CD14-positive monocyte (primary cell): Measurements from ENCODE around the gene RBMS3. TPM values are rescaled to one million over a fixed set of nuclear protein-coding genes. Genes with fewer than 3 reads are reported as not detected.

Experiments used
- DNase-seq, 3 donors: peaks; one replicate each; pipeline ENCODE4 v3.0.0-alpha.2; 2011 to 2022
- H2AFZ ChIP-seq: 2 replicates; pipeline ENCODE4 v1.6.0; 2012; ENCODE audit warnings: mild to moderate bottlenecking, low read depth, low read length, inconsistent platforms; ENCODE audit not compliant: insufficient read depth, poor library complexity, severe bottlenecking
- H3K27ac ChIP-seq, 2 donors: 1 replicate in 1 of 2; 2 replicates in 1 of 2; pipeline ENCODE4 v1.5.1; 2012 to 2013; ENCODE audit warnings: low read length in 2 of 2, control low read depth in 1 of 2, inconsistent platforms in 1 of 2, low read depth in 1 of 2, mild to moderate bottlenecking in 1 of 2
- H3K27me3 ChIP-seq, 2 donors: one replicate each; pipeline versions ENCODE4 v1.6.0 to v1.6.1; 2011 to 2013; ENCODE audit warnings: low read length in 2 of 2; ENCODE audit not compliant: control insufficient read depth in 2 of 2, insufficient read depth in 2 of 2
- H3K36me3 ChIP-seq, 2 donors: replicated peaks in 1 of 2; 1 replicate in 1 of 2; 2 replicates in 1 of 2; pipeline versions ENCODE4 v1.5.1 to v1.6.1; 2012 to 2013; ENCODE audit warnings: low read length in 2 of 2, control low read depth in 1 of 2, inconsistent platforms in 1 of 2, mild to moderate bottlenecking in 1 of 2; ENCODE audit not compliant: insufficient read depth in 2 of 2, control insufficient read depth in 1 of 2
- H3K4me1 ChIP-seq, 2 donors: 1 replicate in 1 of 2; 2 replicates in 1 of 2; pipeline versions ENCODE4 v1.5.1 to v1.6.1; 2012 to 2013; ENCODE audit warnings: low read length in 2 of 2, control low read depth in 1 of 2, inconsistent platforms in 1 of 2, mild to moderate bottlenecking in 1 of 2, moderate library complexity in 1 of 2; ENCODE audit not compliant: insufficient read depth in 2 of 2, control insufficient read depth in 1 of 2
- H3K4me2 ChIP-seq: replicated peaks from 2 replicates; pipeline ENCODE3; 2012; ENCODE audit warnings: low read length, moderate library complexity, mild to moderate bottlenecking; ENCODE audit not compliant: poor library complexity, severe bottlenecking; ENCODE audit errors: extremely low read depth
- H3K4me3 ChIP-seq, 3 experiments: fragments of 200-600 bp in 1 of 3; sonication (generic) in 1 of 3; replicated peaks in 1 of 3; 1 replicate in 2 of 3; 2 replicates in 1 of 3; pipeline ENCODE4 v1.5.1; 2011 to 2013; ENCODE audit warnings: low read length in 3 of 3, mild to moderate bottlenecking in 3 of 3, control low read depth in 2 of 3, low read depth in 2 of 3, inconsistent platforms in 1 of 3, moderate library complexity in 1 of 3
- H3K79me2 ChIP-seq: 2 replicates; pipeline ENCODE4 v1.6.0; 2012; ENCODE audit warnings: mild to moderate bottlenecking, control low read depth, inconsistent platforms, low read length, moderate library complexity; ENCODE audit not compliant: insufficient read depth
- H3K9ac ChIP-seq: 2 replicates; pipeline ENCODE4 v1.6.0; 2017; ENCODE audit warnings: low read length, mild to moderate bottlenecking; ENCODE audit not compliant: insufficient read depth, poor library complexity, severe bottlenecking
- H3K9me3 ChIP-seq, 2 donors: replicated peaks in 1 of 2; 1 replicate in 1 of 2; 2 replicates in 1 of 2; pipeline versions ENCODE4 v1.5.1 to v1.6.1; 2012 to 2013; ENCODE audit warnings: low read length in 2 of 2, control low read depth in 1 of 2; ENCODE audit not compliant: control insufficient read depth in 1 of 2, insufficient read depth in 1 of 2
- H4K20me1 ChIP-seq: 2 replicates; pipeline ENCODE4 v1.6.0; 2012; ENCODE audit warnings: mild to moderate bottlenecking, low read length, control low read depth, moderate library complexity; ENCODE audit not compliant: insufficient read depth
- H3K27ac Mint-ChIP-seq, 7 donors: one replicate each; pipeline ENCODE4 v1.8.0; 2020; ENCODE audit warnings: mild to moderate bottlenecking in 7 of 7, mixed read lengths in 7 of 7, moderate library complexity in 6 of 7, inconsistent platforms in 2 of 7
- H3K27me3 Mint-ChIP-seq, 3 donors: one replicate each; pipeline ENCODE4 v1.8.0; 2021 to 2022; ENCODE audit warnings: low read depth in 3 of 3, mild to moderate bottlenecking in 3 of 3, mixed read lengths in 3 of 3, moderate library complexity in 3 of 3, inconsistent platforms in 1 of 3
- H3K36me3 Mint-ChIP-seq, 2 donors: one replicate each; pipeline ENCODE4 v1.8.0; 2020; ENCODE audit warnings: mixed read lengths in 2 of 2, inconsistent platforms in 1 of 2, mild to moderate bottlenecking in 1 of 2
- H3K4me1 Mint-ChIP-seq: one replicate; pipeline ENCODE4 v1.8.0; 2020; ENCODE audit warnings: mild to moderate bottlenecking, mixed read lengths
- H3K4me3 Mint-ChIP-seq, 2 donors: one replicate each; pipeline ENCODE4 v1.8.0; 2020; ENCODE audit warnings: mild to moderate bottlenecking in 2 of 2, mixed read lengths in 2 of 2, moderate library complexity in 1 of 2
- H3K9me3 Mint-ChIP-seq, 7 donors: one replicate each; pipeline ENCODE4 v1.8.0; 2020 to 2022; ENCODE audit warnings: mixed read lengths in 7 of 7, mild to moderate bottlenecking in 6 of 7, moderate library complexity in 6 of 7, inconsistent platforms in 2 of 7
- WGBS: methylation state at CpG from one replicate; pipeline ENCODE4 v1.1.5; 2013; ENCODE audit warnings: missing lambda C conversion rate; ENCODE audit not compliant: insufficient coverage; 5-methylcytosine and 5-hydroxymethylcytosine counted together
- intact Hi-C, 2 donors: fragments of 100-400 bp; cut with micrococcal nuclease; formaldehyde crosslinking; loops; one replicate each; pipeline versions ENCODE4 v1.15.0 to v1.15.1; 2023
- polyA plus RNA-seq, 3 donors: library from polyadenylated mRNA; depleted of rRNA in 1 of 3; unstranded in 2 of 3; stranded (reverse) in 1 of 3; fragments of 300-500 nt in 2 of 3; fragments of >200 nt in 1 of 3; fragmentation: Illumina TruSeq in 2 of 3; gene quantifications; 1 replicate in 2 of 3; 2 replicates in 1 of 3; pipeline ENCODE4 v1.2.3, GENCODE V29; 2012 to 2021
- TF ChIP-seq, protein P1 (sequence below): fragments of 200-600 bp; IDR thresholded peaks from one replicate; pipeline ENCODE4 v1.8.0; 2022; ENCODE audit warnings: antibody characterized with exemption, mild to moderate bottlenecking

RBMS3 gene
- polyA plus RNA-seq, 3 donors = not detected

DNA sequence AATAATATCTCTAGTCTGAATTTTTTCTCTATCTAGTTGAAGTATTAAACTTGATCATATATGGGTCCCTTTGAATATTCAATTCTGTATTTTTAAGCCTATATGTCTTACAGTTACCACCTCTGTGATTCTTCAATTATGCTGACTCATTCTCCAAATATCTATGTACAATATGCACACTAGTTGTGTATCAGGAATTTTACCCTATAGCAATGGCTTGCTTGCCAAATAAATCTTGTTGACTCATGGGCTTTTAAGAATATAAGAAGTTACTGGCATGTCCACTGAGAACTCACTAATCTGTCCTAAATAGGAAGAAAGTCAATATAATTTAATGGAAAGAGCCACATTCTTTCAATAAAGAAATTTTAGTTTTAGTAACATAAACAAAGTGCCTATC, 656.3 kb downstream of the RBMS3 start:
- intact Hi-C loops = no loop called here
- no peak overlapping the region for H3K4me3 Mint-ChIP-seq
- no peaks in the 10 kb centered on the region for H3K9me3 ChIP-seq

DNA sequence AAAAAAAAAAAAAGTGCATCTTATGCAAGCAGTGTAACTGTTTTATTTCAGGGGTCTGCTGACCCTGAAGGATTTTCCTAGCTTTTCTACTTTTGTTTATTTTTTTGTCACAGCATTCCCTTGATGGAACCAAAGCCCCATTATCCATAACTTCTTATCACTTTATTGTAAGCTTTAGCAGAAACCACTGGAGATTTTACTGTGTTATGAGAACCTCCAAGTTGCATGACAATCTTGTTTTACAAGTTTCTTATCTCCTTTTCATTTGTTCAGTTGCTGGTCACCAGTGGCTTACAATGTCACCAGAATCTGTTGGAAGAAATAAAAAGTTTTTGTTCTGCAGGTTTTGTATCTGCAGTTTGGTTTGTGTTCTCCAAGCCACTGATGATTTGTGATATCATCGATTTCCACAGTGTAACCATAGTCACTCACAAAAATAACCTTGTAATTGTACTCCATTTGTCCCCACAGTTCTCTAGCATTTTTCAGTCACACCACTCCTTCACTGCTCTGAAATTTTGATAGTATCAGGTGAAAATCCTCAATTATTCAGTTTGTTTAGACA, 660.0 kb downstream of the RBMS3 start:
- H3K27me3 ChIP-seq = no peaks in the 10 kb centered on the region
- Mint-ChIP-seq H3K27ac (no peak overlapping the region), H3K27me3 (no peaks in the 10 kb centered on the region), H3K4me3 (no peak overlapping the region), H3K4me1 (no peaks in the 10 kb centered on the region), H3K9me3 (peaks cover 0 to 4% (median 0%) of the 10 kb centered on the region in 7 donors), H3K36me3 (no peaks in the 10 kb centered on the region)
- no peak overlapping the region for H3K9ac ChIP-seq
- H3K4me1 ChIP-seq = no peaks in the 10 kb centered on the region
- no peaks in the 10 kb centered on the region for H3K79me2 ChIP-seq
- no peaks in the 10 kb centered on the region for H3K36me3 ChIP-seq
- intact Hi-C loops = no loop called here
- H3K27ac ChIP-seq = no peak overlapping the region
- no peak overlapping the region for H2AFZ ChIP-seq
- no peak for DNase-seq
- WGBS = no CpG with 5 or more reads among the region's 1 CpG
- H3K4me3 ChIP-seq = no peak overlapping the region
- no peaks in the 10 kb centered on the region for H4K20me1 ChIP-seq
- TF ChIP-seq, protein P1, sequence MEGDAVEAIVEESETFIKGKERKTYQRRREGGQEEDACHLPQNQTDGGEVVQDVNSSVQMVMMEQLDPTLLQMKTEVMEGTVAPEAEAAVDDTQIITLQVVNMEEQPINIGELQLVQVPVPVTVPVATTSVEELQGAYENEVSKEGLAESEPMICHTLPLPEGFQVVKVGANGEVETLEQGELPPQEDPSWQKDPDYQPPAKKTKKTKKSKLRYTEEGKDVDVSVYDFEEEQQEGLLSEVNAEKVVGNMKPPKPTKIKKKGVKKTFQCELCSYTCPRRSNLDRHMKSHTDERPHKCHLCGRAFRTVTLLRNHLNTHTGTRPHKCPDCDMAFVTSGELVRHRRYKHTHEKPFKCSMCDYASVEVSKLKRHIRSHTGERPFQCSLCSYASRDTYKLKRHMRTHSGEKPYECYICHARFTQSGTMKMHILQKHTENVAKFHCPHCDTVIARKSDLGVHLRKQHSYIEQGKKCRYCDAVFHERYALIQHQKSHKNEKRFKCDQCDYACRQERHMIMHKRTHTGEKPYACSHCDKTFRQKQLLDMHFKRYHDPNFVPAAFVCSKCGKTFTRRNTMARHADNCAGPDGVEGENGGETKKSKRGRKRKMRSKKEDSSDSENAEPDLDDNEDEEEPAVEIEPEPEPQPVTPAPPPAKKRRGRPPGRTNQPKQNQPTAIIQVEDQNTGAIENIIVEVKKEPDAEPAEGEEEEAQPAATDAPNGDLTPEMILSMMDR = no peak
- H3K4me2 ChIP-seq = no peak overlapping the region
- no peaks in the 10 kb centered on the region for H3K9me3 ChIP-seq

More for the DNA sequence above, 656.3 kb downstream of the RBMS3 start:
- Histone ChIP-seq H3K4me3 (no peak overlapping the region), H4K20me1 (no peaks in the 10 kb centered on the region), H3K27me3 (no peaks in the 10 kb centered on the region), H2AFZ (no peak overlapping the region), H3K79me2 (no peaks in the 10 kb centered on the region), H3K4me1 (no peaks in the 10 kb centered on the region), H3K27ac (no peak overlapping the region), H3K36me3 (no peaks in the 10 kb centered on the region), H3K4me2 (no peak overlapping the region), H3K9ac (no peak overlapping the region)
- Mint-ChIP-seq H3K36me3 (no peaks in the 10 kb centered on the region), H3K27me3 (no peaks in the 10 kb centered on the region), H3K9me3 (peaks cover 0 to 4% (median 0%) of the 10 kb centered on the region in 7 donors), H3K4me1 (no peaks in the 10 kb centered on the region), H3K27ac (no peak overlapping the region)
- TF ChIP-seq, protein P1 = no peak
- no peak for DNase-seq
